H1 (cell line): ENCODE measurements around the gene RFTN2. TPM values are rescaled to one million over a fixed set of nuclear protein-coding genes. Genes with fewer than 3 reads are reported as not detected.
"Not testable (repeated sequence)": the region's sequence is repeated elsewhere in the genome, so short reads cannot be mapped to it uniquely, and the experiment has no call there.

Experiments
- CTCF ChIA-PET: fragments of 300-600 bp; sonication (Branson Sonifier 250); formaldehyde crosslinking; loops from one replicate; lab custom pipeline; 2021; ENCODE audit not compliant: partially characterized antibody; lab: Charles Lee
- POLR2A ChIA-PET: fragments of 300-600 bp; sonication (Branson Sonifier 250); formaldehyde crosslinking; loops from one replicate; lab custom pipeline; 2021; ENCODE audit warnings: inconsistent platforms; ENCODE audit not compliant: partially characterized antibody; lab: Charles Lee
- DNase-seq, 2 experiments: peaks; one replicate each; pipeline versions ENCODE4 v3.0.0 to v3.0.0-alpha.2; 2010 to 2022; ENCODE audit warnings: low spot score in 2 of 2, low read depth in 1 of 2, mixed read lengths in 1 of 2
- FAIRE-seq: peaks from 2 replicates; lab custom pipeline; 2011; peaks lifted over from hg19 to GRCh38; lab: Jason Lieb, UNC
- H2AFZ ChIP-seq: 2 replicates; pipeline ENCODE4 v1.8.1; 2012; ENCODE audit warnings: low read length, inconsistent platforms
- H2AK5ac ChIP-seq: 2 replicates; pipeline ENCODE4 v1.6.1; 2013; ENCODE audit warnings: low read depth, low read length
- H2BK120ac ChIP-seq: replicated peaks from 2 replicates; pipeline ENCODE3; 2013; ENCODE audit warnings: low read depth, low read length, inconsistent platforms
- H2BK12ac ChIP-seq: 2 replicates; pipeline ENCODE4 v1.6.1; 2013; ENCODE audit warnings: low read depth, low read length
- H2BK15ac ChIP-seq: 2 replicates; pipeline ENCODE4 v1.6.1; 2013; ENCODE audit warnings: low read length
- H2BK20ac ChIP-seq: 2 replicates; pipeline ENCODE4 v1.6.1; 2013; ENCODE audit warnings: low read length
- H2BK5ac ChIP-seq: 2 replicates; pipeline ENCODE4 v1.6.1; 2013; ENCODE audit warnings: low read depth, low read length
- H3K14ac ChIP-seq: 2 replicates; pipeline ENCODE4 v1.6.1; 2013; ENCODE audit warnings: inconsistent platforms; ENCODE audit not compliant: insufficient read length
- H3K18ac ChIP-seq: 2 replicates; pipeline ENCODE4 v1.6.1; 2013; ENCODE audit warnings: low read length; ENCODE audit errors: extremely low read depth
- H3K23ac ChIP-seq: 2 replicates; pipeline ENCODE4 v1.6.1; 2013; ENCODE audit warnings: inconsistent platforms; ENCODE audit not compliant: insufficient read length
- H3K23me2 ChIP-seq: 2 replicates; pipeline ENCODE4 v1.6.1; 2013; ENCODE audit warnings: low read depth, low read length
- H3K27ac ChIP-seq: 2 replicates; pipeline ENCODE4 v1.6.1; 2011; ENCODE audit warnings: low read depth, low read length, inconsistent platforms
- H3K27me3 ChIP-seq, 4 experiments: replicated peaks in 1 of 4; 1 replicate in 1 of 4; 2 replicates in 3 of 4; pipeline versions ENCODE4 v1.6.1 to v1.8.1; 2011 to 2013; ENCODE audit warnings: low read length in 3 of 4, mild to moderate bottlenecking in 3 of 4, inconsistent platforms in 2 of 4, mixed read lengths in 2 of 4, moderate library complexity in 1 of 4; ENCODE audit not compliant: control insufficient read depth in 3 of 4, insufficient read depth in 3 of 4; ENCODE audit errors: extremely low read depth in 1 of 4
- H3K36me3 ChIP-seq, 4 experiments: 2 replicates each; pipeline versions ENCODE4 v1.6.1 to v1.8.1; 2011 to 2013; ENCODE audit warnings: mild to moderate bottlenecking in 4 of 4, low read length in 3 of 4, moderate library complexity in 2 of 4, control low read depth in 1 of 4, inconsistent platforms in 1 of 4; ENCODE audit not compliant: insufficient read depth in 4 of 4, control insufficient read depth in 2 of 4
- H3K4ac ChIP-seq: replicated peaks from 2 replicates; pipeline ENCODE3; 2013; ENCODE audit warnings: low read length, low read depth, mixed read lengths, inconsistent platforms; ENCODE audit not compliant: insufficient read length
- H3K4me1 ChIP-seq, 4 experiments: replicated peaks in 1 of 4; 1 replicate in 1 of 4; 2 replicates in 3 of 4; pipeline versions ENCODE4 v1.6.1 to v1.8.1; 2011 to 2013; ENCODE audit warnings: low read length in 3 of 4, inconsistent platforms in 2 of 4, mixed read lengths in 1 of 4; ENCODE audit not compliant: insufficient read depth in 4 of 4, control insufficient read depth in 3 of 4
- H3K4me2 ChIP-seq, 2 experiments: 2 replicates each; pipeline versions ENCODE4 v1.6.1 to v1.8.1; 2011 to 2013; ENCODE audit warnings: low read depth in 2 of 2, low read length in 2 of 2, control low read depth in 1 of 2, inconsistent platforms in 1 of 2, mild to moderate bottlenecking in 1 of 2; ENCODE audit not compliant: insufficient read depth in 1 of 2
- H3K4me3 ChIP-seq, 4 experiments: fragments of 200-600, 300-600 bp in 1 of 4; sonication (generic), shearing (Covaris generic), sonication (Bioruptor Twin) in 1 of 4; 2 replicates each; pipeline versions ENCODE4 v1.5.1 to v1.8.1; 2011 to 2016; ENCODE audit warnings: low read length in 4 of 4, low read depth in 3 of 4, control low read depth in 2 of 4, inconsistent platforms in 2 of 4, mild to moderate bottlenecking in 2 of 4, mixed read lengths in 1 of 4, moderate library complexity in 1 of 4; ENCODE audit not compliant: insufficient read depth in 2 of 4; ENCODE audit errors: extremely low read depth in 1 of 4
- H3K56ac ChIP-seq: replicated peaks from 2 replicates; pipeline ENCODE3; 2013; ENCODE audit warnings: low read depth, mild to moderate bottlenecking, mixed read lengths, low read length, inconsistent platforms; ENCODE audit not compliant: insufficient read length
- H3K79me1 ChIP-seq: 2 replicates; pipeline ENCODE4 v1.6.1; 2013; ENCODE audit warnings: low read depth, low read length, control low read depth
- H3K79me2 ChIP-seq, 2 experiments: 2 replicates each; pipeline versions ENCODE4 v1.6.1 to v1.8.1; 2012 to 2013; ENCODE audit warnings: low read length in 2 of 2, mild to moderate bottlenecking in 2 of 2, inconsistent platforms in 1 of 2; ENCODE audit not compliant: insufficient read depth in 2 of 2, control insufficient read depth in 1 of 2
- H3K9ac ChIP-seq, 4 experiments: replicated peaks in 1 of 4; 1 replicate in 1 of 4; 2 replicates in 3 of 4; pipeline versions ENCODE4 v1.6.1 to v1.8.1; 2011 to 2013; ENCODE audit warnings: low read depth in 3 of 4, low read length in 3 of 4, control low read depth in 2 of 4, mild to moderate bottlenecking in 2 of 4, moderate library complexity in 2 of 4, inconsistent platforms in 1 of 4; ENCODE audit errors: extremely low read depth in 1 of 4
- H3K9me3 ChIP-seq, 2 experiments: 2 replicates each; pipeline versions ENCODE4 v1.6.1 to v1.8.1; 2012 to 2013; ENCODE audit warnings: mild to moderate bottlenecking in 2 of 2, moderate library complexity in 2 of 2, control low read depth in 1 of 2, inconsistent platforms in 1 of 2, low read depth in 1 of 2, low read length in 1 of 2, mixed read lengths in 1 of 2; ENCODE audit not compliant: insufficient read depth in 2 of 2
- H4K20me1 ChIP-seq, 2 experiments: replicated peaks in 1 of 2; 2 replicates each; pipeline versions ENCODE3 to v1.8.1; 2011 to 2013; ENCODE audit warnings: inconsistent platforms in 2 of 2, low read length in 2 of 2, mild to moderate bottlenecking in 1 of 2; ENCODE audit not compliant: insufficient read depth in 2 of 2, control insufficient read depth in 1 of 2
- H4K5ac ChIP-seq: 2 replicates; pipeline ENCODE4 v1.6.1; 2013; ENCODE audit warnings: low read length, low read depth, mixed read lengths, inconsistent platforms; ENCODE audit not compliant: insufficient read length
- H4K8ac ChIP-seq: 2 replicates; pipeline ENCODE4 v1.8.0; 2013; ENCODE audit warnings: mild to moderate bottlenecking, moderate library complexity, low read length, inconsistent platforms; ENCODE audit not compliant: insufficient read depth; ENCODE audit errors: extremely low read depth
- H4K91ac ChIP-seq: replicated peaks from 2 replicates; pipeline ENCODE3; 2013; ENCODE audit warnings: low read length, mixed read lengths, inconsistent platforms; ENCODE audit not compliant: insufficient read length
- EP300 ChIP-seq, 2 experiments: IDR thresholded peaks; 1 replicate in 1 of 2; 2 replicates in 1 of 2; pipeline ENCODE4 v1.6.1; 2011 to 2012; ENCODE audit warnings: low read depth in 2 of 2, low read length in 2 of 2, mild to moderate bottlenecking in 2 of 2, borderline replicate concordance in 1 of 2, inconsistent platforms in 1 of 2, moderate library complexity in 1 of 2
- NANOG ChIP-seq: IDR thresholded peaks from 2 replicates; pipeline ENCODE4 v1.6.1; 2011; ENCODE audit warnings: low read length, low read depth, mild to moderate bottlenecking, inconsistent platforms; ENCODE audit not compliant: insufficient read depth, poor library complexity, severe bottlenecking
- SP1 ChIP-seq: IDR thresholded peaks from 2 replicates; pipeline ENCODE4 v1.6.1; 2011; ENCODE audit warnings: low read depth, low read length
- TCF12 ChIP-seq: IDR thresholded peaks from 2 replicates; pipeline ENCODE4 v1.6.1; 2011; ENCODE audit warnings: low read depth, mild to moderate bottlenecking, low read length
- WGBS, 2 experiments: shearing (Covaris generic) in 1 of 2; methylation state at CpG; one replicate each; pipeline versions ENCODE4 v1.1.6 to v1.1.7; 2013 to 2015; ENCODE audit warnings: low lambda C conversion rate in 2 of 2, mixed read lengths in 2 of 2, inconsistent platforms in 1 of 2, low coverage in 1 of 2, missing lambda C conversion rate in 1 of 2; ENCODE audit not compliant: insufficient replicate concordance in 2 of 2, insufficient coverage in 1 of 2, insufficient read length in 1 of 2; ENCODE audit errors: extremely low coverage in 1 of 2, missing lambda C conversion rate in 1 of 2; 5-methylcytosine and 5-hydroxymethylcytosine counted together
- polyA plus RNA-seq, 7 experiments: library from polyadenylated mRNA; depleted of rRNA in 3 of 7; stranded (reverse) in 5 of 7; unstranded in 2 of 7; fragments of >200 nt in 5 of 7; fragments of 200-250 nt in 2 of 7; gene quantifications; 1 replicate in 5 of 7; 2 replicates in 1 of 7; 4 replicates in 1 of 7; pipeline versions ENCODE4 v1.2.1 to v1.2.3, GENCODE V29; 2011 to 2013; ENCODE audit warnings: missing spikeins in 2 of 7, mixed read lengths in 2 of 7
- total RNA-seq: library from RNA; stranded (reverse); fragmentation: NEBNext Ultra II Directional; extraction: Animal tissue kit (Norgen Biotek cat#: 25700); gene quantifications from 2 replicates; pipeline ENCODE4 v1.2.1, GENCODE V29; 2021

The RFTN2 gene
- total and polyA plus RNA-seq, 2 of the 8 experiments (the other 6 are each of a cell fraction or from before 2014, with no cell fraction given): 2.3 to 2.4 TPM

DNA sequence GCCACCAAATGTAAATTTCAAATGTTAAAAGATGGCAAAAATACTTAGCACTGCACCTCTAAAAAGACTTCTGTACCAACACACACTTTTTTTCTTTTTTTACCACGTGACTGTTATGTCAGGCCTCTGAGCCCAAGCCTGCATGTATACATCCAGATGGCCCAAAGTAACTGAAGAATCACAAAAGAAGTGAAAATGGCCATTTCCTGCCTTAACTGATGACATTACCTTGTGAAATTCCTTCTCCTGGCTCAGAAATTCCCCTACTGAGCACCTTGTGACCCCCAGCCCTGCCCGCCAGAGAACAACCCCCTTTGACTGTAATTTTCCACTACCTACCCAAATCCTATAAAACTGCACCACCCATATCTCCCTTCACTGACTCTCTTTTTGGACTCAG, 97.1 kb downstream of the RFTN2 start:
- DNase-seq, H3K27me3 ChIP-seq, H4K91ac ChIP-seq, H3K79me2 ChIP-seq, H2BK20ac ChIP-seq, H4K5ac ChIP-seq, H3K79me1 ChIP-seq, H3K4ac ChIP-seq, H4K8ac ChIP-seq, H2BK15ac ChIP-seq, H4K20me1 ChIP-seq, H3K23me2 ChIP-seq, H3K27ac ChIP-seq, H3K9ac ChIP-seq, H2AFZ ChIP-seq, H3K14ac ChIP-seq, H3K18ac ChIP-seq, H3K23ac ChIP-seq, H2AK5ac ChIP-seq, H2BK120ac ChIP-seq, FAIRE-seq, H2BK12ac ChIP-seq, H3K56ac ChIP-seq, CTCF ChIA-PET: not testable (repeated sequence)
- TF ChIP-seq NANOG: peak; percentile 38
- TF ChIP-seq SP1: peak; percentile 34; the same call in 1 of the 2 replicates
- TF ChIP-seq TCF12: peak; percentile 74; the same call in 1 of the 2 replicates
- TF ChIP-seq EP300 (IDR thresholded peaks at IDR 0.05; ENCODE audit: borderline replicate concordance in 1 of 2, low read depth in 2 of 2, low read length in 2 of 2): peak in 1 of 2 experiments; percentile 66; a peak in 2 of 3 replicates
- POLR2A ChIA-PET: interaction anchor here (0.8 to 1.0 kb wide), 2 partner anchors 80 to 83 kb away, joined by 3 to 4 read pairs; no protein-coding TSS in a partner anchor
- Histone ChIP-seq H3K9me3 (peaks cover 20 to 22% of the 10 kb centered on the region in 2 experiments), H3K4me2 (peak overlapping the region in 1 of 2 experiments; percentile 1; a peak in 2 of 4 replicates), H3K4me3 (peak overlapping the region in 1 of 4 experiments; percentile 49; a peak in 1 of 8 replicates), H3K4me1 (peaks cover 0 to 17% (median 5%) of the 10 kb centered on the region in 4 experiments; a peak in 4 of 7 replicates), H3K36me3 (peaks cover 0 to 19% (median 0%) of the 10 kb centered on the region in 4 experiments; a peak in 2 of 8 replicates), H2BK5ac (peak overlapping the region; percentile 71; the same call in 1 of the 2 replicates)
- 35% methylated on average over 2 of the region's 2 CpGs; no CpG with 5 or more reads in 1 of the 2 experiments for WGBS, 2 experiments
